OCI-LY1 (cell line): Measurements from ENCODE around the gene KLK14.

ENCODE experiments used
- H2AFZ ChIP-seq: fragments of 200-600 bp; sonication (generic), shearing (Covaris generic); 2 replicates; pipeline ENCODE4 v1.6.0; 2014; ENCODE audit warnings: antibody characterized with exemption, mild to moderate bottlenecking, low read length
- H3F3A ChIP-seq: fragments of 200-600 bp; sonication (generic), shearing (Covaris generic); 2 replicates; pipeline ENCODE4 v1.6.0; 2014; ENCODE audit warnings: mild to moderate bottlenecking, antibody characterized with exemption, low read length, moderate library complexity; ENCODE audit not compliant: insufficient read depth
- H3K27ac ChIP-seq: fragments of 200-600 bp; sonication (generic); 2 replicates; pipeline ENCODE4 v1.5.1; 2014; ENCODE audit warnings: low read length, mixed run types, mild to moderate bottlenecking, low read depth; ENCODE audit not compliant: poor library complexity, severe bottlenecking
- H3K27me3 ChIP-seq: fragments of 200-600 bp; sonication (generic); 2 replicates; pipeline ENCODE4 v1.6.0; 2014; ENCODE audit warnings: antibody characterized with exemption, mild to moderate bottlenecking, low read length, moderate library complexity; ENCODE audit not compliant: insufficient read depth
- H3K36me3 ChIP-seq: fragments of 200-600 bp; sonication (generic); 2 replicates; pipeline ENCODE4 v1.6.1; 2014; ENCODE audit warnings: mild to moderate bottlenecking, antibody characterized with exemption, low read length, moderate library complexity, mixed read lengths; ENCODE audit not compliant: insufficient read depth
- H3K4me1 ChIP-seq: fragments of 200-600 bp; sonication (generic); 2 replicates; pipeline ENCODE4 v1.5.1; 2014; ENCODE audit warnings: mild to moderate bottlenecking, low read length, moderate library complexity; ENCODE audit not compliant: insufficient read depth, severe bottlenecking
- H3K4me2 ChIP-seq: fragments of 200-600 bp; sonication (generic), shearing (Covaris generic); 2 replicates; pipeline ENCODE4 v1.6.1; 2014; ENCODE audit warnings: low read length
- H3K4me3 ChIP-seq: fragments of 200-600 bp; sonication (generic); 2 replicates; pipeline ENCODE4 v1.5.1; 2014; ENCODE audit warnings: low read length, low read depth, mild to moderate bottlenecking, mixed read lengths; ENCODE audit not compliant: poor library complexity, severe bottlenecking
- H3K79me2 ChIP-seq: fragments of 200-600 bp; shearing (Covaris generic); 2 replicates; pipeline ENCODE4 v1.6.1; 2016; ENCODE audit warnings: mixed run types, low read length, mixed read lengths; ENCODE audit not compliant: insufficient read depth
- H3K9ac ChIP-seq: fragments of 200-600 bp; sonication (generic), shearing (Covaris generic); 2 replicates; pipeline ENCODE4 v1.6.1; 2014; ENCODE audit warnings: mild to moderate bottlenecking, low read length, mixed read lengths
- H3K9me2 ChIP-seq: fragments of 200-600 bp; sonication (generic), shearing (Covaris generic); 2 replicates; pipeline ENCODE4 v1.6.1; 2014; ENCODE audit warnings: low read depth, mild to moderate bottlenecking, low read length, mixed read lengths
- H3K9me3 ChIP-seq: fragments of 200-600 bp; shearing (Covaris generic); 2 replicates; pipeline ENCODE4 v1.6.1; 2014; ENCODE audit warnings: low read length, mixed read lengths
- H4K20me1 ChIP-seq: fragments of 200-600 bp; sonication (generic), shearing (Covaris generic); 2 replicates; pipeline ENCODE4 v1.6.0; 2016; ENCODE audit warnings: mild to moderate bottlenecking, low read length; ENCODE audit not compliant: insufficient read depth
- CTCF ChIP-seq: fragments of 200-600 bp; sonication (generic), shearing (Covaris generic); IDR thresholded peaks from 2 replicates; pipeline ENCODE4 v1.5.1; 2017; ENCODE audit warnings: mild to moderate bottlenecking, antibody characterized with exemption, low read length, moderate library complexity, mixed read lengths
- EZH2 ChIP-seq: fragments of 200-600 bp; sonication (generic), shearing (Covaris generic); IDR thresholded peaks from 2 replicates; pipeline ENCODE4 v1.8.0; 2017; ENCODE audit warnings: borderline replicate concordance, mixed run types, mild to moderate bottlenecking, antibody characterized with exemption, low read length, moderate library complexity, mixed read lengths

KLK14 gene

GRCh38 chr19:51121257-51121656 is 38.6 kb upstream of the KLK14 start:
- Histone ChIP-seq H3K4me1 (no peaks in the 10 kb centered on the region), H2AFZ (no peak overlapping the region), H3K36me3 (no peaks in the 10 kb centered on the region), H3K27me3 (no peaks in the 10 kb centered on the region), H3K79me2 (no peaks in the 10 kb centered on the region), H3K4me2 (no peak overlapping the region), H3K4me3 (no peak overlapping the region), H3K27ac (no peak overlapping the region), H3K9me3 (no peaks in the 10 kb centered on the region), H3K9me2 (no peaks in the 10 kb centered on the region), H3F3A (no peaks in the 10 kb centered on the region), H4K20me1 (no peaks in the 10 kb centered on the region), H3K9ac (no peak overlapping the region)
- no peak for TF ChIP-seq CTCF
- no peak for TF ChIP-seq EZH2

GRCh38 chr19:51120160-51120559 is 37.5 kb upstream of the KLK14 start:
- H3K4me2 ChIP-seq: no peak overlapping the region
- no peak overlapping the region for H3K4me3 ChIP-seq
- H3K79me2 ChIP-seq: no peaks in the 10 kb centered on the region
- H3F3A ChIP-seq: no peaks in the 10 kb centered on the region
- no peak overlapping the region for H3K9ac ChIP-seq
- H4K20me1 ChIP-seq: no peaks in the 10 kb centered on the region
- H3K27me3 ChIP-seq: no peaks in the 10 kb centered on the region
- no peaks in the 10 kb centered on the region for H3K36me3 ChIP-seq
- H3K9me2 ChIP-seq: no peaks in the 10 kb centered on the region
- no peaks in the 10 kb centered on the region for H3K4me1 ChIP-seq
- no peak overlapping the region for H3K27ac ChIP-seq
- no peak overlapping the region for H2AFZ ChIP-seq
- H3K9me3 ChIP-seq: no peaks in the 10 kb centered on the region
- TF ChIP-seq EZH2 (no peak), CTCF (no peak)

DNA sequence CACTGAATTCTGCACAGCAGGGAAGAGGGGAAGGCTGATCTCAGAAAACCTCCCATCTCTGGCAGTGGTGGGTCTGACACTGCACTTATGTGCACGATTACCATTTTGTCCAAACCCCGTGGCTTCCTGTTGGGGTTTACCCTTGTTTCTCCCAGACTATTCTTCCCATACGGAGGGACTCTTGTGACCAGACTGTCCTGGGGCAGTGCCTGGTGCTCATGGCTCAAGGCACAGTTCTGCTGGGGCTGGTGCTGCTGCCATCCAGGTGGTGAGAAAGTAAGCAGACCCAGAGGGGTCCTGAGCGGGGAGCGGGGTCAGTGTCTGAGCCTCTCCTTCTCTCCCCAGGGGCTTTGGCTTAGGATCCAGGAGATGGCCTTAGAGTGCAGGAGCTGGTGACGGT is 36.9 kb upstream of the KLK14 start:
- Histone ChIP-seq H3K9me3 (no peaks in the 10 kb centered on the region), H3K9me2 (no peaks in the 10 kb centered on the region), H4K20me1 (no peaks in the 10 kb centered on the region), H3K79me2 (no peaks in the 10 kb centered on the region), H3K4me2 (no peak overlapping the region), H3K36me3 (no peaks in the 10 kb centered on the region), H3K4me3 (no peak overlapping the region), H3K27ac (no peak overlapping the region), H3F3A (no peaks in the 10 kb centered on the region), H2AFZ (no peak overlapping the region), H3K4me1 (no peaks in the 10 kb centered on the region), H3K27me3 (no peaks in the 10 kb centered on the region), H3K9ac (no peak overlapping the region)
- TF ChIP-seq EZH2: no peak
- TF ChIP-seq CTCF: no peak
